ENCODE results near the gene CZIB.

DNA sequence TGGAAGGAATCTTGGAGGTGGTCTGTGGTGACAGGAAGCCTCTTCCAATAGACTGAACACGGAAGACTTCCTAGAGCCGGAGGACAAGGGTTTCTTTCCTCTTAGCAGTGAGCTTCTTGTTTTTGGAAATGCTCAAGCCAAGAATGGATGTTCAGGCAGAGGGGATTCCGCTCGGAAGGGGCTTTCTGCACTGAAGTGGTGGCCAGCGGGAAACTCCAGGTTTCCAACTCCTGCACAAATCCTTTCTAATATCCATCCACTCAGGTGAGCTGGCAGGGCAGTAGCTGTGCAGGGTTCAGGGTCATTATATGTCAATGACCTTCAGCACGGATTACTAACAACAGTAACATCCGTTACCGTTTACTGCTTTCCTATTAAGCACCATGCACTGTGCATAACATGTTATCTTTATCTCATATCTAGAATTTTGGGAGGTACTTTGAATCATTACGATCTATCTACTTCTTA is 24.4 kb downstream of the CZIB start:
- TF ChIP-seq, protein P1, sequence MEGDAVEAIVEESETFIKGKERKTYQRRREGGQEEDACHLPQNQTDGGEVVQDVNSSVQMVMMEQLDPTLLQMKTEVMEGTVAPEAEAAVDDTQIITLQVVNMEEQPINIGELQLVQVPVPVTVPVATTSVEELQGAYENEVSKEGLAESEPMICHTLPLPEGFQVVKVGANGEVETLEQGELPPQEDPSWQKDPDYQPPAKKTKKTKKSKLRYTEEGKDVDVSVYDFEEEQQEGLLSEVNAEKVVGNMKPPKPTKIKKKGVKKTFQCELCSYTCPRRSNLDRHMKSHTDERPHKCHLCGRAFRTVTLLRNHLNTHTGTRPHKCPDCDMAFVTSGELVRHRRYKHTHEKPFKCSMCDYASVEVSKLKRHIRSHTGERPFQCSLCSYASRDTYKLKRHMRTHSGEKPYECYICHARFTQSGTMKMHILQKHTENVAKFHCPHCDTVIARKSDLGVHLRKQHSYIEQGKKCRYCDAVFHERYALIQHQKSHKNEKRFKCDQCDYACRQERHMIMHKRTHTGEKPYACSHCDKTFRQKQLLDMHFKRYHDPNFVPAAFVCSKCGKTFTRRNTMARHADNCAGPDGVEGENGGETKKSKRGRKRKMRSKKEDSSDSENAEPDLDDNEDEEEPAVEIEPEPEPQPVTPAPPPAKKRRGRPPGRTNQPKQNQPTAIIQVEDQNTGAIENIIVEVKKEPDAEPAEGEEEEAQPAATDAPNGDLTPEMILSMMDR (IDR thresholded peaks at IDR 0.05; ENCODE audit: borderline replicate concordance, extremely low read depth, low read length, poor library complexity, severe bottlenecking): no peak
- TF ChIP-seq EZH2 (IDR thresholded peaks at IDR 0.05; ENCODE audit: borderline replicate concordance, low read depth, low read length, severe bottlenecking): no peak
